Prostate gland (tissue), 2 donors: ENCODE measurements around the gene SNAPC4.

Source experiments
- POLR2A ChIP-seq: fragments of 450-650 bp; IDR thresholded peaks from one replicate; pipeline ENCODE4 v1.6.1; 2016; ENCODE audit warnings: antibody characterized with exemption, mild to moderate bottlenecking
- TF ChIP-seq, protein P1 (sequence below), 4 experiments: fragments of 200-600 bp in 2 of 4; fragments of 450-650 bp in 2 of 4; sonication (generic) in 2 of 4; IDR thresholded peaks; 1 replicate in 3 of 4; 2 replicates in 1 of 4; pipeline ENCODE4 v1.5.1; 2016 to 2019; ENCODE audit warnings: antibody characterized with exemption in 4 of 4, mild to moderate bottlenecking in 2 of 4, moderate library complexity in 2 of 4

DNA sequence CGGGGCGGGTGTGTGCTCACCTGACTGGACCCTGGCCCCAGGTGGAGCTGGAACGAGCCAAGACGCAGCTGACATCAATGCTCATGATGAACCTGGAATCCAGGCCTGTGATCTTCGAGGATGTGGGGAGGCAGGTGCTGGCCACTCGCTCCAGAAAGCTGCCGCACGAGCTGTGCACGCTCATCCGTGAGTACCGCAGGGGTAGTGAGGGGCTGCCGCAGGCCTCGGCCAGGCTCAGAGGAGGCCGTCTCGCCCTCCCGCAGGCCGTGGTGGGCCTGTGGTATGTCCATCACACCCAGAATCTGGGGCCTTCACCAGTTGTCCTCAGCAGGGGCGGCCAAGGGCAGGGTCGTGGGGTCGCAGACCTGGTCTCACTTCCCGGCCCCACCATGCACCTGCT is 21.8 kb upstream of the SNAPC4 start:
- TF ChIP-seq, protein P1, sequence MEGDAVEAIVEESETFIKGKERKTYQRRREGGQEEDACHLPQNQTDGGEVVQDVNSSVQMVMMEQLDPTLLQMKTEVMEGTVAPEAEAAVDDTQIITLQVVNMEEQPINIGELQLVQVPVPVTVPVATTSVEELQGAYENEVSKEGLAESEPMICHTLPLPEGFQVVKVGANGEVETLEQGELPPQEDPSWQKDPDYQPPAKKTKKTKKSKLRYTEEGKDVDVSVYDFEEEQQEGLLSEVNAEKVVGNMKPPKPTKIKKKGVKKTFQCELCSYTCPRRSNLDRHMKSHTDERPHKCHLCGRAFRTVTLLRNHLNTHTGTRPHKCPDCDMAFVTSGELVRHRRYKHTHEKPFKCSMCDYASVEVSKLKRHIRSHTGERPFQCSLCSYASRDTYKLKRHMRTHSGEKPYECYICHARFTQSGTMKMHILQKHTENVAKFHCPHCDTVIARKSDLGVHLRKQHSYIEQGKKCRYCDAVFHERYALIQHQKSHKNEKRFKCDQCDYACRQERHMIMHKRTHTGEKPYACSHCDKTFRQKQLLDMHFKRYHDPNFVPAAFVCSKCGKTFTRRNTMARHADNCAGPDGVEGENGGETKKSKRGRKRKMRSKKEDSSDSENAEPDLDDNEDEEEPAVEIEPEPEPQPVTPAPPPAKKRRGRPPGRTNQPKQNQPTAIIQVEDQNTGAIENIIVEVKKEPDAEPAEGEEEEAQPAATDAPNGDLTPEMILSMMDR (IDR thresholded peaks at IDR 0.05): no peak
- TF ChIP-seq POLR2A: no peak
